HepG2 (cell line): ENCODE measurements around the gene SDHAF3. TPM values are rescaled to one million over a fixed set of nuclear protein-coding genes. Genes with fewer than 3 reads are reported as not detected.

Experiments used
- ATAC-seq: fragments of 200-7000 bp; cut with Tn5 transposase; 3 replicates; pipeline ENCODE4 v1.9.1; 2020; ENCODE audit warnings: mild to moderate bottlenecking, moderate library complexity
- BruUV-seq: library from RNA; stranded (reverse); fragments of 400-500 nt; replicated peaks from 2 replicates; lab custom pipeline; 2021; lab: Mats Ljungman, UMichigan
- CTCF ChIA-PET: fragments of 300-600 bp; formaldehyde crosslinking; extraction: SDS; loops from one replicate; lab custom pipeline; 2021; ENCODE audit warnings: low total read pairs, inconsistent platforms, low intra/inter-chr PET ratio; lab: Yijun Ruan, JAX
- POLR2A ChIA-PET: fragments of 350-600 bp; sonication (Branson Sonifier 250); formaldehyde crosslinking; loops from one replicate; lab custom pipeline; 2020; ENCODE audit warnings: antibody characterized with exemption, inconsistent platforms; lab: Yijun Ruan, JAX
- DNase-seq: peaks from one replicate; pipeline ENCODE4 v3.0.0-alpha.2; 2015; ENCODE audit warnings: low spot score
- FAIRE-seq: peaks from 3 replicates; lab custom pipeline; 2011; peaks lifted over from hg19 to GRCh38; lab: Jason Lieb, UNC
- H2AFZ ChIP-seq: one replicate; pipeline ENCODE4 v1.6.1; 2011; ENCODE audit warnings: low read length, inconsistent platforms
- H3K27ac ChIP-seq: fragments of 300-600 bp; 3 replicates; pipeline ENCODE4 v1.8.0; 2011; ENCODE audit warnings: mixed run types, mild to moderate bottlenecking, mixed read lengths, low read length, inconsistent platforms; ENCODE audit not compliant: insufficient read depth; ENCODE audit errors: extremely low read length
- H3K27me3 ChIP-seq, 2 experiments: fragments of 200-600 bp in 1 of 2; 2 replicates in 1 of 2; 3 replicates in 1 of 2; pipeline versions ENCODE4 v1.6.0 to v1.8.0; 2011; ENCODE audit warnings: low read length in 2 of 2, mild to moderate bottlenecking in 2 of 2, moderate library complexity in 2 of 2, inconsistent platforms in 1 of 2; ENCODE audit not compliant: insufficient read depth in 2 of 2, control insufficient read depth in 1 of 2
- H3K36me3 ChIP-seq, 2 experiments: fragments of 200-600 bp in 1 of 2; replicated peaks in 1 of 2; 2 replicates in 1 of 2; 3 replicates in 1 of 2; pipeline versions ENCODE4 v1.5.1 to v1.8.0; 2011; ENCODE audit warnings: low read length in 2 of 2, inconsistent platforms in 1 of 2; ENCODE audit not compliant: insufficient read depth in 2 of 2, control insufficient read depth in 1 of 2
- H3K4me1 ChIP-seq: 2 replicates; pipeline ENCODE4 v1.5.1; 2012; ENCODE audit warnings: low read length, inconsistent platforms; ENCODE audit not compliant: insufficient read depth
- H3K4me2 ChIP-seq: 2 replicates; pipeline ENCODE4 v1.6.0; 2011; ENCODE audit warnings: low read depth, low read length, inconsistent platforms
- H3K4me3 ChIP-seq, 3 experiments: fragments of 200-600 bp in 1 of 3; sonication (generic), shearing (Covaris generic) in 1 of 3; replicated peaks in 1 of 3; 2 replicates each; pipeline ENCODE4 v1.5.1; 2011 to 2016; ENCODE audit warnings: low read length in 3 of 3, inconsistent platforms in 2 of 3, low read depth in 2 of 3, mild to moderate bottlenecking in 2 of 3, control low read depth in 1 of 3, mixed read lengths in 1 of 3; ENCODE audit not compliant: insufficient read depth in 1 of 3
- H3K79me2 ChIP-seq: one replicate; pipeline ENCODE4 v1.6.1; 2011; ENCODE audit warnings: low read length, inconsistent platforms; ENCODE audit not compliant: insufficient read depth
- H3K9ac ChIP-seq: 2 replicates; pipeline ENCODE4 v1.6.0; 2011; ENCODE audit warnings: mild to moderate bottlenecking, low read depth, low read length, inconsistent platforms; ENCODE audit not compliant: insufficient read depth
- H3K9me3 ChIP-seq: 2 replicates; pipeline ENCODE4 v1.5.1; 2012; ENCODE audit warnings: mild to moderate bottlenecking, low read length
- H4K20me1 ChIP-seq: 2 replicates; pipeline ENCODE4 v1.6.0; 2011; ENCODE audit warnings: inconsistent platforms, mild to moderate bottlenecking, low read length, moderate library complexity; ENCODE audit not compliant: insufficient read depth
- AKAP8 ChIP-seq: sonication (generic); formaldehyde crosslinking; IDR thresholded peaks from 2 replicates; pipeline ENCODE4 v1.5.1; 2020; ENCODE audit warnings: mild to moderate bottlenecking, missing genetic modification reagents
- ETV6 ChIP-seq: sonication (generic); formaldehyde crosslinking; conservative IDR thresholded peaks from 2 replicates; pipeline ENCODE4 v1.4.0; 2020; ENCODE audit warnings: missing genetic modification reagents
- FOSL1 ChIP-seq: sonication (generic); formaldehyde crosslinking; IDR thresholded peaks from 2 replicates; pipeline ENCODE4 v1.9.0; 2021; ENCODE audit warnings: missing genetic modification reagents, borderline replicate concordance
- GPN1 ChIP-seq: sonication (generic); formaldehyde crosslinking; IDR thresholded peaks from 2 replicates; pipeline ENCODE4 v1.5.1; 2020; ENCODE audit warnings: missing genetic modification reagents, borderline replicate concordance
- HES4 ChIP-seq: sonication (generic); formaldehyde crosslinking; IDR thresholded peaks from 2 replicates; pipeline ENCODE4 v1.9.0; 2021; ENCODE audit warnings: mild to moderate bottlenecking, missing genetic modification reagents, borderline replicate concordance
- NFE2L2 ChIP-seq: fragments of 150-350 bp; IDR thresholded peaks from 2 replicates; pipeline ENCODE4 v1.6.1; 2014; ENCODE audit warnings: low read length
- RCOR2 ChIP-seq: IDR thresholded peaks from 2 replicates; pipeline ENCODE4 v1.6.1; 2016; ENCODE audit warnings: missing biosample characterization, missing genetic modification reagents
- SMAD1 ChIP-seq: sonication (generic); formaldehyde crosslinking; IDR thresholded peaks from 2 replicates; pipeline ENCODE4 v1.4.0; 2020; ENCODE audit warnings: missing genetic modification reagents, low read depth, mild to moderate bottlenecking, borderline replicate concordance
- SMC3 ChIP-seq: IDR thresholded peaks from 2 replicates; pipeline ENCODE4 v1.6.1; 2011; ENCODE audit warnings: low read length, improper control_type of control experiment
- TAF1 ChIP-seq: sonication (generic); formaldehyde crosslinking; IDR thresholded peaks from 2 replicates; pipeline ENCODE4 v1.4.0; 2020; ENCODE audit warnings: missing genetic modification reagents
- TRIM24 ChIP-seq: sonication (generic); formaldehyde crosslinking; IDR thresholded peaks from 2 replicates; pipeline ENCODE4 v1.8.0; 2022; ENCODE audit warnings: mild to moderate bottlenecking, missing genetic modification reagents
- ZFP62 ChIP-seq: sonication (generic); formaldehyde crosslinking; IDR thresholded peaks from 2 replicates; pipeline ENCODE4 v1.4.0; 2020; ENCODE audit warnings: missing genetic modification reagents
- ZNF264 ChIP-seq: sonication (generic); formaldehyde crosslinking; IDR thresholded peaks from 2 replicates; pipeline ENCODE4 v1.4.0; 2020; ENCODE audit warnings: missing genetic modification reagents
- ZNF558 ChIP-seq: sonication (generic); formaldehyde crosslinking; IDR thresholded peaks from 2 replicates; pipeline ENCODE4 v1.9.0; 2022; ENCODE audit warnings: mild to moderate bottlenecking, missing genetic modification reagents, borderline replicate concordance
- ZNF562 ChIP-seq: sonication (generic); formaldehyde crosslinking; IDR thresholded peaks from 2 replicates; pipeline ENCODE4 v1.8.0; 2022; ENCODE audit warnings: missing genetic modification reagents, borderline replicate concordance
- WGBS: methylation state at CpG from one replicate; pipeline ENCODE4 v1.1.6; 2017; ENCODE audit warnings: low lambda C conversion rate; 5-methylcytosine and 5-hydroxymethylcytosine counted together
- in situ Hi-C: cut with HindIII; loops from 2 replicates; pipeline ENCODE4 v1.10.0; 2017; ENCODE audit warnings: low pct_unique_long_range_greater_than_20kb; ENCODE audit not compliant: extremely low pct_ligation_motif_present
- intact Hi-C: fragments of 100-400 bp; cut with micrococcal nuclease; formaldehyde crosslinking; loops from one replicate; pipeline ENCODE4 v1.10.0; 2022; ENCODE audit not compliant: unreplicated experiment
- polyA plus RNA-seq, 8 experiments: library from polyadenylated mRNA; depleted of rRNA in 3 of 8; stranded (reverse) in 7 of 8; unstranded in 1 of 8; fragments of >200 nt; fragmentation: Illumina TruSeq in 4 of 8; extraction: Trizol in 4 of 8; gene quantifications; 2 replicates each; pipeline versions ENCODE4 v1.2.1 to v1.2.3, GENCODE V29; 2011 to 2016; ENCODE audit warnings: low read depth in 4 of 8, missing spikeins in 1 of 8, mixed read lengths in 1 of 8; ENCODE audit not compliant: insufficient read depth in 1 of 8
- total RNA-seq, 5 experiments: library from RNA; depleted of rRNA; stranded (reverse); fragments of >200 nt; fragmentation: Illumina TruSeq; extraction: Trizol; gene quantifications; 2 replicates each; pipeline ENCODE4 v1.2.3, GENCODE V29; 2016; ENCODE audit warnings: low read depth in 1 of 5
- TF ChIP-seq, protein P1 (sequence below): sonication (generic); formaldehyde crosslinking; IDR thresholded peaks from 2 replicates; pipeline ENCODE4 v1.5.0; 2020; ENCODE audit warnings: mild to moderate bottlenecking, missing genetic modification reagents, moderate library complexity
- TF ChIP-seq, protein P2 (sequence below): sonication (generic); formaldehyde crosslinking; IDR thresholded peaks from 2 replicates; pipeline ENCODE4 v1.5.0; 2020; ENCODE audit warnings: missing genetic modification reagents, mild to moderate bottlenecking, borderline replicate concordance
- TF ChIP-seq, protein P3 (sequence below): sonication (generic); formaldehyde crosslinking; IDR thresholded peaks from 2 replicates; pipeline ENCODE4 v1.4.0; 2020; ENCODE audit warnings: missing genetic modification reagents
- TF ChIP-seq, protein P4 (sequence below): sonication (generic); formaldehyde crosslinking; IDR thresholded peaks from 2 replicates; pipeline ENCODE4 v1.5.0; 2020; ENCODE audit warnings: mild to moderate bottlenecking, low read depth, missing genetic modification reagents, borderline replicate concordance

The SDHAF3 gene
- total and polyA plus RNA-seq, 2 of the 13 experiments (the other 11 are each of a cell fraction or from before 2014, with no cell fraction given): 15.2 to 32.6 TPM

DNA sequence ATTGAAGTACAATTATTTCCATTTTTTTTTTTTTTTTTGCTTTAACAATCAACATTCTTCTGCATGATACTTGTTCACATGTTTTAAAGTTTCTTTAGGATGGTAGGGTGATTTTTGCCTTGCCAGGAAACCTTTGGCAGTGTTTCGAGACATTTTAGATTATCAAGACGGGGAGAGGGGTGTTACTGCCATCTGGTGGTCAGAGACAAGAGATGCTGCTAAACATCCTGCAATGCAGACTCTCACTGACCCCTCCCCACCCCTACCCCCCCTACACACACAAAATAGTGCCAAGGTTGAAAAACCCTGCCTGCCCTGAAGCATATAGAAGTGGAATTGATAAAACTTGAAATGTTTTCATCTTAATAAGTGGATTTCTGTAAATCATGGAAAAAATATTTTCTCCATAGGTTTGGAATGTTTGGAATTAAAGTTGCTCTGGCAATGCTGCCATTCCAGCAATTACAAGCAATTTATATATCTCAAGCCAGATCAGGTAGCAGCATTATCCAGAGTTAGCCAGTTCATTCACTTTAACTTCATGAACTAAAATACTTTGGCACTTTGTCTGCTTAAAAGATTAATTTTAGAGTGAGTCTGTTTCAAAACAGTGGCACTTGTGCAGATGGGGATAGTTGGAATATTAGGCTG is 62.1 kb downstream of the SDHAF3 start:
- H3K27ac ChIP-seq: no peak overlapping the region
- no peaks in the 10 kb centered on the region for H3K9me3 ChIP-seq
- peaks cover 0 to 14% of the 10 kb centered on the region in 2 experiments; a peak in 2 of 5 replicates for H3K36me3 ChIP-seq
- no peaks in the 10 kb centered on the region for H3K27me3 ChIP-seq
- in situ Hi-C loops: no loop called here
- DNase-seq: peak; percentile 70
- H2AFZ ChIP-seq: no peak overlapping the region
- POLR2A ChIA-PET: no interaction called here
- no peaks in the 10 kb centered on the region for H3K4me1 ChIP-seq
- no peak overlapping the region for H3K4me2 ChIP-seq
- CTCF ChIA-PET: interaction anchor here (1.1 to 4.4 kb wide), 3 partner anchors 34 to 75 kb away, joined by 3 to 47 read pairs (median 13); partner anchors contain the start of gene SDHAF3
- BruUV-seq: no TSS peak
- 36% methylated on average over 2 of the region's 2 CpGs for WGBS
- intact Hi-C loops: loop anchor here (1.0 to 10.0 kb wide), 3 partner anchors 34 to 1265 kb away; no protein-coding TSS in a partner anchor
- ATAC-seq: peak; percentile 76
- H3K4me3 ChIP-seq: no peak overlapping the region
- H3K9ac ChIP-seq: no peak overlapping the region
- no peaks in the 10 kb centered on the region for H4K20me1 ChIP-seq
- H3K79me2 ChIP-seq: no peaks in the 10 kb centered on the region
- FAIRE-seq: peak; percentile 39
- TF ChIP-seq, protein P1, sequence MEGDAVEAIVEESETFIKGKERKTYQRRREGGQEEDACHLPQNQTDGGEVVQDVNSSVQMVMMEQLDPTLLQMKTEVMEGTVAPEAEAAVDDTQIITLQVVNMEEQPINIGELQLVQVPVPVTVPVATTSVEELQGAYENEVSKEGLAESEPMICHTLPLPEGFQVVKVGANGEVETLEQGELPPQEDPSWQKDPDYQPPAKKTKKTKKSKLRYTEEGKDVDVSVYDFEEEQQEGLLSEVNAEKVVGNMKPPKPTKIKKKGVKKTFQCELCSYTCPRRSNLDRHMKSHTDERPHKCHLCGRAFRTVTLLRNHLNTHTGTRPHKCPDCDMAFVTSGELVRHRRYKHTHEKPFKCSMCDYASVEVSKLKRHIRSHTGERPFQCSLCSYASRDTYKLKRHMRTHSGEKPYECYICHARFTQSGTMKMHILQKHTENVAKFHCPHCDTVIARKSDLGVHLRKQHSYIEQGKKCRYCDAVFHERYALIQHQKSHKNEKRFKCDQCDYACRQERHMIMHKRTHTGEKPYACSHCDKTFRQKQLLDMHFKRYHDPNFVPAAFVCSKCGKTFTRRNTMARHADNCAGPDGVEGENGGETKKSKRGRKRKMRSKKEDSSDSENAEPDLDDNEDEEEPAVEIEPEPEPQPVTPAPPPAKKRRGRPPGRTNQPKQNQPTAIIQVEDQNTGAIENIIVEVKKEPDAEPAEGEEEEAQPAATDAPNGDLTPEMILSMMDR (CRISPR knock-in tag): peak; percentile 74
- no peak for TF ChIP-seq AKAP8 (CRISPR knock-in tag)
- no peak for TF ChIP-seq TRIM24
- no peak for TF ChIP-seq SMAD1 (CRISPR knock-in tag)
- TF ChIP-seq ZNF558 (CRISPR knock-in tag): no peak
- TF ChIP-seq HES4 (CRISPR knock-in tag): no peak
- no peak for TF ChIP-seq FOSL1 (CRISPR knock-in tag)
- TF ChIP-seq ZNF562: no peak
- TF ChIP-seq, protein P2, sequence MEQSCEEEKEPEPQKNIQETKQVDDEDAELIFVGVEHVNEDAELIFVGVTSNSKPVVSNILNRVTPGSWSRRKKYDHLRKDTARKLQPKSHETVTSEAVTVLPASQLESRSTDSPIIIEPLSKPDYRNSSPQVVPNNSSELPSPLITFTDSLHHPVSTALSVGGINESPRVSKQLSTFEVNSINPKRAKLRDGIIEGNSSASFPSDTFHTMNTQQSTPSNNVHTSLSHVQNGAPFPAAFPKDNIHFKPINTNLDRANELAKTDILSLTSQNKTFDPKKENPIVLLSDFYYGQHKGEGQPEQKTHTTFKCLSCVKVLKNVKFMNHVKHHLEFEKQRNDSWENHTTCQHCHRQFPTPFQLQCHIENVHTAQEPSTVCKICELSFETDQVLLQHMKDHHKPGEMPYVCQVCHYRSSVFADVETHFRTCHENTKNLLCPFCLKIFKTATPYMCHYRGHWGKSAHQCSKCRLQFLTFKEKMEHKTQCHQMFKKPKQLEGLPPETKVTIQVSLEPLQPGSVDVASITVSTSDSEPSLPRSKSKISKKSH (CRISPR knock-in tag): no peak
- no peak for TF ChIP-seq ZNF264
- TF ChIP-seq NFE2L2: no peak
- no peak for TF ChIP-seq ZFP62 (CRISPR knock-in tag)
- no peak for TF ChIP-seq ETV6
- no peak for TF ChIP-seq RCOR2 (CRISPR knock-in tag)
- TF ChIP-seq, protein P3, sequence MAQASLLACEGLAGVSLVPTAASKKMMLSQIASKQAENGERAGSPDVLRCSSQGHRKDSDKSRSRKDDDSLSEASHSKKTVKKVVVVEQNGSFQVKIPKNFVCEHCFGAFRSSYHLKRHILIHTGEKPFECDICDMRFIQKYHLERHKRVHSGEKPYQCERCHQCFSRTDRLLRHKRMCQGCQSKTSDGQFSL (CRISPR knock-in tag): 0 out of 2 replicates have a peak, but pooled peaks have one; percentile 62
- TF ChIP-seq GPN1 (CRISPR knock-in tag): no peak
- TF ChIP-seq, protein P4, sequence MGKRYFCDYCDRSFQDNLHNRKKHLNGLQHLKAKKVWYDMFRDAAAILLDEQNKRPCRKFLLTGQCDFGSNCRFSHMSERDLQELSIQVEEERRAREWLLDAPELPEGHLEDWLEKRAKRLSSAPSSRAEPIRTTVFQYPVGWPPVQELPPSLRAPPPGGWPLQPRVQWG (CRISPR knock-in tag): no peak
- peak; percentile 85 for TF ChIP-seq SMC3
- no peak for TF ChIP-seq TAF1 (CRISPR knock-in tag)
